ENCODE measurements around the gene SLC36A1.

SLC36A1 gene

DNA sequence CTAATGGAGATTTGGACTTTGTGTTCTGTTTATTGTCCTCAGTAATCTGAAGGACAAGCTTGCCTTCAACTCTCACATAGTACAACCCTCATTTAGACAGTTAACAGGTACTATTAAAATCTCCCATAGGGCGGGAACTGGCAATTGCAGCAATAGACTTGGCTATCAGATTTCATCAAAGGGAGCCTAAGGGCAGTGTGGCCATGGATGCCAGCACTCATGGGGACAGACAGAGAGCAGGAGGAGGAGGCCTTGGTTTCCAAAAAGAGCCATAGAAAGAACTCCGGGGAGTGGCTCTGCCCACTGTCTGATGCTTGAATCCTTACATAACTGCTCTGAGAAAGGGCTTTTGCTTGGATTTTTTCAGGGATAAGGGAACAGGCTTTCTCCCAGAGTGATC is 6.8 kb downstream of the SLC36A1 start:
- FAIRE-seq: no peak

DNA sequence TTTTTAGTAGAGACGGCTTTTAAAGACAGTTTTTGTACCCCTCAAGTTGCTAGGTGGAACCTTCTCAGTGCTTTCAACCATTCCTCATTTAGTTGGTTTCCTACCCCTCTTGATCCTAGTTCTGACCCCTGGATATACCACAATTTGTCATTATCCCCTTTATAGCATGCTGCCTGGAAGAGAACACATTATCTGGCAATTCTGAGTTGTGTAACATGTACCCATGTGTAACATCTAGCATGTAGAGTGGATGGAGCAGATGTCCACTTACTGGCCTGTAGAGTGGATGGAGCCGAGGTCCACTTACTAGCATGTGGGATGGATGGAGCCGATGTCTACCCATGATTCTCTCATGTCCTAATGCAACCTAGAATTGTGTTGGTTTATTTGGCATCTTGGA is 7.5 kb downstream of the SLC36A1 start:
- no peak for FAIRE-seq

DNA sequence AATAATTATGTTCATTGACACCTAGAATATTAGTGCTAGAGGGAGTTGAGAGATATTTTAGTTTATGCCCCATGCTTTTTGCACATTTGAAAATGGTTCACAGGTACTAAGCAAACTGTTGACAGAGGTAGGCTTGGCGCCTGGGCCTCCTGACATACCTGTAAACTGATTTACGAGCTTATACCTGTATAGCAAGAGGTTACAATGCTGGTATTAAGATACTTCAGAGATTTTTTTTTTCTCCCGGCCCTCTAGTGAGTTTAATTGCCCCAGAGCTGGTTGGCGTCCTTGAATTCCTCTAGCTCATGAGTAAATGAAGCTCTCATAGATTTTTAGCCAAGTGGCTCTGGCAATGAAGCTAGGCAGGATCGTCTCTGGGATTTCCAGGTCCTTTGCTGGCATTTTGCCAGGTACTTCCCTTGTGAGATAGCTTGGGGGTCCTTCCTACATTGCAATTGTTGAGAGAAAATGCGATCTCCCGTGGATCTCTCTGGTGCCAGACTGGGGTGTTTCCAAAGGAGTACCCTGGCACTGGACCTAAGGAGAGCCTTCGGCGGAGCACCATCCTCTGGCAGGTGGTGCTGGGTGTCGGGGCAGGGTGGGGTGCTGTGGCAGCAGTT is 9.0 kb downstream of the SLC36A1 start:
- FAIRE-seq: no peak

DNA sequence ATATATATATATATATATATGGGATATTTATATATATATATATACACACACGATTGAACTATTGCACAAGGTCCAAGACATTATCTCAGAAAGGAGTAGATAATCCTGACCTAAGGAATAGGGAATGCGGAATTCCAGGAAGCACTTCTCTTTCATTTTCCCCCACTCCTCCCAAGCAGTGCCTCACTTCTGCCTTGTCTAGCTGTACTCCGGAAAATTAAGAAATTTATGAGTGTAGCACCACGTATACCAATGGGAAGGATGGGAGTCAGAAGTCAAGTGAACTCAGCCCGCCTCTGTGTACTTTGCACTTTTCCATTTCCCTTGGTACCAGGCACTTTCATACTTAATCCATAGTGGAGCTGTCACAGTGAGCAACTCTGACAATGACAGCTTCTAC is 10.9 kb downstream of the SLC36A1 start:
- no peak for FAIRE-seq

DNA sequence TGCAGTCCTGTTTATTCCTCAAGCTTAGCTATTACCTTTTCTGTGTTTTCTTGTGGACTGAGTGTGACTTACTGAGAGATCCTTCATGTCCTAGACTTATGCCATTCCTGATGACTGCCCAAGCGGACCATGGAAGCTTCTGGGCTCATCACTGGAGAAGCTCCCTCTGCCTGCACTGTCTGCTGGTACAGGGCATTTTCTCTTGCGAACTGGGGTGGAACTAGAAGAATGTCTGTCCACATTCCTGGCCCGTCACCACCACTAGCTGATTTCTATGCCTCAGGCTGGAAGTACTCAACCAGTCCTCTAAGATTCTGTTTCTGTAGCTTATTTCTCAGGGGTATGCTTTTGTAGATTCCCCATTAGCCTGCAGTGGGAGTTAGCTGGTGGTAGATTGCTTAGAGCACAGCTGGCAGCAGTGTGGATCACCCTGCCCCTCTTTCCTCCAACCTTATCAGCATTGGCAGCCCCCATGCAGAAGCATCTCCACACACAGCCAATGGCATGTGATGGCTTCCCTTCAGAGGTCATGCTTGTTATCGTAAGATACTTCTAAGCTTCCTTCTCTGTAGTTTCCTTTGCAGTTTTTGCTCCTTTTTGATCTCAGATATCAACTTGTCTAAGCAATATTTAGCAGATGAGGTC is 12.4 kb downstream of the SLC36A1 start:
- FAIRE-seq: no peak

DNA sequence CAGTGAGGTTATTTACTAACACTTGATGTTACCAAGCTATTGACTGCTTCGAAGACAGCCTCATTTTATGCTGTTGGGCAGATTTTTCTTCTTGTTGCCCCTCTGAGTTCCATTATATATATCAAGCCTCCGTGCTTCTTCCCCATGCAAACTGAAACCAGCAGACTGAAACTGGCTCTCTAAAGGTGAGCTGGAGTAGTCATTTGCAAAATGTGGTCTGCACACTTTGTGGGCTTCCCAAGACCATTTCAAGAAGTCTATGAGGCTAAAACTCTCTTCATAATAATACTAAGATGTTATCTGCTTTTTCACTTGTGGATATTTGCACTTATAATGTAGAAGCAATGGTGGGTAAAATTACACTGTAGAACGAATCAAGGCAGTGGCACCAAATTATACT is 13.9 kb downstream of the SLC36A1 start:
- FAIRE-seq: no peak

GRCh38 chr5:151463137-151464029 is 16.0 kb downstream of the SLC36A1 start:
- FAIRE-seq: no peak

- no peak for FAIRE-seq
Measured at GRCh38 chr5:151464101-151464500, 16.7 kb downstream of the SLC36A1 start.

DNA sequence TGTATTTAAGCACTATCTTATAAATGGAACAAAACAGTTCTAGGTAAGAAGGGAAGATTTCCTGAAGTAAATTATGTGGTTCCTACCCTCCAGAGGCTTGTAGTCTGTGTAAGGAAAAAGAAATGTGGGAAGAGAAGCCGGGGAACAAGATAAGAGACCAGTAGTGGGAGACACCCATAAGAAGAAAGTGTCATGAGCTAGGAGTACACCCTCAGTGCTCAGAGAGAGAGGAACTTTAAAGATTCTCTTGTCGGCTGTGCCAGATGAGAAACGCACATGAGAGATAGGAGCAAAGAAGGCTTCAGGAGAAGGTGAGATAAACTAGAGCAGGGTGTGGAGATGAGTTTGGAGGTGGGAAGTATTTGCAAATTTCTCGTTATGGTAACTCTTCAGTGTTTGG is 18.1 kb downstream of the SLC36A1 start:
- FAIRE-seq: no peak

- FAIRE-seq: no peak
Measured at GRCh38 chr5:151467576-151467975, 20.2 kb downstream of the SLC36A1 start.

GRCh38 chr5:151469386-151469785 is 22.0 kb downstream of the SLC36A1 start:
- no peak for FAIRE-seq

GRCh38 chr5:151469992-151470391 is 22.6 kb downstream of the SLC36A1 start:
- no peak for FAIRE-seq

DNA sequence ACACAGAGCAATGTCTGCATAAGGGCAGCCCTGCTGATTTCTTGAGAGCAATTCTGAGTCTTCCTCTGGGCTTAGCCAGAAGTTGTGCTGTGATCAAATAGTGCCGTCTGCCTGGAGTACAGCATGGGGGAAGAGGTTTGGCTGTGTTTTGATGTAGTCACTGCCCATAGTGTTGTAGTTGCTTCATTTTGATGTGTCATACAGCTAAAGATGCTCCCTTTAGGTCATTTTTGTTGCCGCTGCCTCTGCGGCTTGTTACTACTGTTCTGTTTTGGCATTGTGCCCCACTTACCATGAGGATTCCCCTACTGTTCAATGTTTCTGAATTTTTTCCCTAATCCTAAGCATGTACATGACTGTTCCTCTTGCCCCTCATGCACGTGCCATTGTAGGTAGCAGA is 23.0 kb downstream of the SLC36A1 start:
- no peak for FAIRE-seq

- FAIRE-seq: no peak
Measured at GRCh38 chr5:151471276-151471675, 23.9 kb downstream of the SLC36A1 start.

GRCh38 chr5:151474799-151475198 is 27.4 kb downstream of the SLC36A1 start:
- FAIRE-seq: no peak

GRCh38 chr5:151475388-151475787 is 28.0 kb downstream of the SLC36A1 start:
- FAIRE-seq: no peak

- no peak for FAIRE-seq
Measured at GRCh38 chr5:151476016-151476415, 28.6 kb downstream of the SLC36A1 start.

- FAIRE-seq: no peak
Measured at GRCh38 chr5:151477101-151477500, 29.7 kb downstream of the SLC36A1 start.

- no peak for FAIRE-seq
Measured at GRCh38 chr5:151480384-151481293, 33.2 kb downstream of the SLC36A1 start.

DNA sequence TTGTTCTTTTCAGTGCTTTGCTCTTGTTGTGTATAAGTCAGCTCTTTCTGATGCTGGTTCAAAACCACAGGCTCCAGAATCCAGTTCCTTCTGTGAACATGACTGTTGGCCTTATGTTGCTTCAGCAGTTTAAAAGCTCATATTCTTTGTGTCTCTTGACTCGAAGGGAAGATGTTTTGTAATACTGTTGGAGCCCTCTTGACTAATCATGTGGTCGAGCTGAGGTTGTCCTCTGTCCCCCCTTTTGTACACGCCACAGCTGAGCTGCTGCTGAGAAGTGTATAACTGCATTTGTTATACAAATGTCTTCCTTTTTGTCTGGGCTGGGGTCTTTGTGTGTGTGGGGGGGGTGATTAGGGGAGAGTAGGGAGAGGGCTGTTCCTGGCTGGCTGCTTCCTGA is 35.8 kb downstream of the SLC36A1 start:
- FAIRE-seq: no peak

GRCh38 chr5:151483647-151484046 is 36.2 kb downstream of the SLC36A1 start:
- FAIRE-seq: no peak

- no peak for FAIRE-seq
Measured at GRCh38 chr5:151487544-151487943, 40.1 kb downstream of the SLC36A1 start.

GRCh38 chr5:151490627-151491026 is 43.2 kb downstream of the SLC36A1 start:
- no peak for FAIRE-seq

Measured in G401.6 (cell line).